ENCODE measurements around the gene CYBA.

The CYBA gene

GRCh38 chr16:88599825-88600538 lies 50.9 kb downstream of the CYBA start:
- no peak overlapping the region for H3K4me3 ChIP-seq (replicated peaks in 1 of 2; ENCODE audit: low read depth in 2 of 2, low read length in 2 of 2)
- peak in 1 of 2 donors; percentile 5 for DNase-seq (ENCODE audit: low read depth in 2 of 2)
- no peak for TF ChIP-seq CTCF (IDR thresholded peaks at IDR 0.05; ENCODE audit: low read depth, low read length)

GRCh38 chr16:88599092-88599733 lies 51.6 kb downstream of the CYBA start:
- no peak overlapping the region for H3K4me3 ChIP-seq (replicated peaks in 1 of 2; ENCODE audit: low read depth in 2 of 2, low read length in 2 of 2)
- no peak for TF ChIP-seq CTCF (IDR thresholded peaks at IDR 0.05; ENCODE audit: low read depth, low read length)
- DNase-seq (ENCODE audit: low read depth in 2 of 2) = peak in 1 of 2 donors; percentile 22

- TF ChIP-seq CTCF (IDR thresholded peaks at IDR 0.05; ENCODE audit: low read depth, low read length) = no peak
- no peak overlapping the region for H3K4me3 ChIP-seq (replicated peaks in 1 of 2; ENCODE audit: low read depth in 2 of 2, low read length in 2 of 2)
- no peak for DNase-seq (ENCODE audit: low read depth in 2 of 2)
Measured at GRCh38 chr16:88597856-88598491, 52.9 kb downstream of the CYBA start.

- DNase-seq (ENCODE audit: low read depth in 2 of 2) = peak; percentile 31 to 36
- TF ChIP-seq CTCF (IDR thresholded peaks at IDR 0.05; ENCODE audit: low read depth, low read length) = no peak
- H3K4me3 ChIP-seq (replicated peaks in 1 of 2; ENCODE audit: low read depth in 2 of 2, low read length in 2 of 2) = no peak overlapping the region
Measured at GRCh38 chr16:88596483-88596882, 54.4 kb downstream of the CYBA start.

- no peak for TF ChIP-seq CTCF (IDR thresholded peaks at IDR 0.05; ENCODE audit: low read depth, low read length)
- DNase-seq (ENCODE audit: low read depth in 2 of 2) = no peak
- no peak overlapping the region for H3K4me3 ChIP-seq (replicated peaks in 1 of 2; ENCODE audit: low read depth in 2 of 2, low read length in 2 of 2)
Measured at GRCh38 chr16:88595921-88596320, 54.9 kb downstream of the CYBA start.

GRCh38 chr16:88595101-88595500 lies 55.8 kb downstream of the CYBA start:
- H3K4me3 ChIP-seq (replicated peaks in 1 of 2; ENCODE audit: low read depth in 2 of 2, low read length in 2 of 2) = no peak overlapping the region
- DNase-seq (ENCODE audit: low read depth in 2 of 2) = no peak
- no peak for TF ChIP-seq CTCF (IDR thresholded peaks at IDR 0.05; ENCODE audit: low read depth, low read length)

Data from cardiac fibroblast (primary cell).